Liver (tissue), 2 donors: ENCODE data around the gene XAF1.

Experiments used
- CTCF ChIP-seq: fragments of 150-350 bp; IDR thresholded peaks from 2 replicates; pipeline ENCODE4 v1.5.1; 2017; ENCODE audit warnings: improper control_type of control experiment, low read depth, low read length; ENCODE audit not compliant: missing input control
- FOXA1 ChIP-seq: IDR thresholded peaks from 2 replicates; pipeline ENCODE4 v1.6.1; 2016; ENCODE audit warnings: antibody characterized with exemption
- MAX ChIP-seq: IDR thresholded peaks from 2 replicates; pipeline ENCODE4 v1.6.1; 2016; ENCODE audit warnings: antibody characterized with exemption
- donor health status: healthy.

- TF ChIP-seq MAX = no peak
- TF ChIP-seq FOXA1 = no peak
- TF ChIP-seq CTCF = no peak
Measured at GRCh38 chr17:6815775-6816174, 59.9 kb downstream of the XAF1 start.
